Measurements from ENCODE around the gene ATXN7L2.

ATXN7L2 gene

GRCh38 chr1:109534307-109534858 is 50.7 kb downstream of the ATXN7L2 start:
- ATAC-seq: no peak
- TF ChIP-seq ZNF565 (CRISPR knock-in tag; conservative IDR thresholded peaks at IDR 0.05; ENCODE audit: low read depth) (no peak), ZNF8 (CRISPR knock-in tag; IDR thresholded peaks at IDR 0.05) (no peak), CSRNP3 (CRISPR knock-in tag; IDR thresholded peaks at IDR 0.05) (no peak)

- ATAC-seq: no peak
- no peak for TF ChIP-seq ZFP30 (CRISPR knock-in tag; IDR thresholded peaks at IDR 0.05)
- no peak for TF ChIP-seq ZC3H10 (CRISPR knock-in tag; IDR thresholded peaks at IDR 0.05)
- no peak for TF ChIP-seq CREB5 (CRISPR knock-in tag; IDR thresholded peaks at IDR 0.05; ENCODE audit: low read depth)
- TF ChIP-seq ZNF8 (CRISPR knock-in tag; IDR thresholded peaks at IDR 0.05): no peak
- TF ChIP-seq GLIS3 (CRISPR knock-in tag; IDR thresholded peaks at IDR 0.05): no peak
- no peak for TF ChIP-seq PATZ1 (CRISPR knock-in tag; IDR thresholded peaks at IDR 0.05; ENCODE audit: borderline replicate concordance)
- TF ChIP-seq ARNTL (CRISPR knock-in tag; IDR thresholded peaks at IDR 0.05; ENCODE audit: borderline replicate concordance, low read depth): no peak
- no peak for TF ChIP-seq TOX (CRISPR knock-in tag; IDR thresholded peaks at IDR 0.05; ENCODE audit: borderline replicate concordance)
- TF ChIP-seq OSR1 (CRISPR knock-in tag; IDR thresholded peaks at IDR 0.05): no peak
- TF ChIP-seq TCF4 (CRISPR knock-in tag; IDR thresholded peaks at IDR 0.05; ENCODE audit: borderline replicate concordance): no peak
- no peak for TF ChIP-seq CSDC2 (CRISPR knock-in tag; IDR thresholded peaks at IDR 0.05)
- TF ChIP-seq RARB (CRISPR knock-in tag; IDR thresholded peaks at IDR 0.05): no peak
- no peak for TF ChIP-seq BACH2 (CRISPR knock-in tag; IDR thresholded peaks at IDR 0.05; ENCODE audit: borderline replicate concordance)
These were observed 51.8 kb downstream of the ATXN7L2 start for GRCh38 chr1:109535481-109535880.

- TF ChIP-seq ZFP30 (CRISPR knock-in tag; IDR thresholded peaks at IDR 0.05) (no peak), ISL1 (CRISPR knock-in tag; IDR thresholded peaks at IDR 0.05) (no peak), BACH2 (CRISPR knock-in tag; IDR thresholded peaks at IDR 0.05; ENCODE audit: borderline replicate concordance) (no peak), PPARA (CRISPR knock-in tag; IDR thresholded peaks at IDR 0.05; ENCODE audit: borderline replicate concordance) (no peak), SNAI2 (CRISPR knock-in tag; IDR thresholded peaks at IDR 0.05) (no peak), ZNF565 (CRISPR knock-in tag; conservative IDR thresholded peaks at IDR 0.05; ENCODE audit: low read depth) (no peak), CSRNP3 (CRISPR knock-in tag; IDR thresholded peaks at IDR 0.05) (no peak), TOX (CRISPR knock-in tag; IDR thresholded peaks at IDR 0.05; ENCODE audit: borderline replicate concordance) (no peak), TSHZ2 (CRISPR knock-in tag; IDR thresholded peaks at IDR 0.05) (no peak), ZC3H10 (CRISPR knock-in tag; IDR thresholded peaks at IDR 0.05) (no peak), GLIS3 (CRISPR knock-in tag; IDR thresholded peaks at IDR 0.05) (no peak), TCF4 (CRISPR knock-in tag; IDR thresholded peaks at IDR 0.05; ENCODE audit: borderline replicate concordance) (no peak), POU6F1 (CRISPR knock-in tag; IDR thresholded peaks at IDR 0.05; ENCODE audit: borderline replicate concordance, low read depth) (no peak), RARB (CRISPR knock-in tag; IDR thresholded peaks at IDR 0.05) (no peak), ZFP3 (CRISPR knock-in tag; IDR thresholded peaks at IDR 0.05) (no peak)
- ATAC-seq: no peak
These were observed 52.3 kb downstream of the ATXN7L2 start for GRCh38 chr1:109535971-109536491.

All from SK-N-SH treated with all-trans-retinoic acid at 6 μM for 48 hours (cell line).